GM12878 (cell line): ENCODE measurements around the gene NFIX. TPM values are rescaled to one million over a fixed set of nuclear protein-coding genes. Genes with fewer than 3 reads are reported as not detected.

Source experiments
- BMI1 ChIP-seq: fragments of 450-650 bp; IDR thresholded peaks from 2 replicates; pipeline ENCODE4 v1.6.1; 2016; ENCODE audit warnings: mild to moderate bottlenecking, moderate library complexity, borderline replicate concordance
- CREM ChIP-seq: IDR thresholded peaks from 2 replicates; pipeline ENCODE4 v1.6.1; 2014; ENCODE audit warnings: antibody characterized with exemption, low read depth
- EP300 ChIP-seq, 2 experiments: fragments of 150-350 bp in 1 of 2; IDR thresholded peaks; 2 replicates each; pipeline ENCODE4 v1.6.1; 2011 to 2012; ENCODE audit warnings: low read depth in 2 of 2, low read length in 2 of 2, borderline replicate concordance in 1 of 2, improper control_type of control experiment in 1 of 2, inconsistent platforms in 1 of 2; ENCODE audit not compliant: control insufficient read depth in 1 of 2
- NFIC ChIP-seq: IDR thresholded peaks from 2 replicates; pipeline ENCODE4 v1.6.1; 2012; ENCODE audit warnings: low read depth, mild to moderate bottlenecking, inconsistent platforms, low read length, moderate library complexity
- RCOR1 ChIP-seq: conservative IDR thresholded peaks from 2 replicates; pipeline ENCODE4 v1.6.1; 2012; ENCODE audit warnings: low read depth, low read length, improper control_type of control experiment
- ZBED1 ChIP-seq: IDR thresholded peaks from 2 replicates; pipeline ENCODE4 v1.6.1; 2016; ENCODE audit warnings: borderline replicate concordance
- ZNF274 ChIP-seq: IDR thresholded peaks from one replicate; pipeline ENCODE4 v1.8.0; 2011; ENCODE audit not compliant: insufficient read length, insufficient read depth
- polyA plus RNA-seq, 11 experiments: library from polyadenylated mRNA; depleted of rRNA in 4 of 11; unstranded in 6 of 11; stranded (reverse) in 5 of 11; fragments of >200 nt; fragmentation: Nextera tagmentation in 4 of 11; fragmentation: Illumina TruSeq in 1 of 11; extraction: Ambion mirVana in 4 of 11; extraction: Trizol in 1 of 11; gene quantifications; 1 replicate in 1 of 11; 2 replicates in 10 of 11; pipeline versions ENCODE4 v1.2.1 to v1.2.3, GENCODE V29; 2011 to 2016; ENCODE audit warnings: inconsistent platforms in 2 of 11, missing spikeins in 2 of 11, low read depth in 1 of 11
- total RNA-seq, 4 experiments: library from RNA; depleted of rRNA in 3 of 4; stranded (reverse); fragments of >200 nt in 3 of 4; fragmentation: Illumina TruSeq in 1 of 4; extraction: Trizol in 1 of 4; gene quantifications; 2 replicates each; pipeline versions ENCODE4 v1.2.1 to v1.2.3, GENCODE V29; 2013 to 2021
- TF ChIP-seq, protein P1 (sequence below): fragments of 450-650 bp; IDR thresholded peaks from 2 replicates; pipeline ENCODE4 v1.6.1; 2017; ENCODE audit warnings: mild to moderate bottlenecking, moderate library complexity
- TF ChIP-seq, protein P2 (sequence below): fragments of 450-650 bp; IDR thresholded peaks from 2 replicates; pipeline ENCODE4 v1.6.1; 2016; ENCODE audit warnings: mild to moderate bottlenecking, moderate library complexity, borderline replicate concordance

Gene NFIX
- total and polyA plus RNA-seq, 10 of the 15 experiments (the other 5 are each of a cell fraction or from before 2014, with no cell fraction given): 0.02 to 2.2 (median 0.28) TPM

GRCh38 chr19:12946092-12946721, 49.1 kb upstream of the NFIX start (continued):
- TF ChIP-seq NFIC (no peak), ZNF274 (no peak), RCOR1 (no peak), EP300 (IDR thresholded peaks at IDR 0.05; ENCODE audit: borderline replicate concordance in 1 of 2, control insufficient read depth in 1 of 2, low read depth in 2 of 2, low read length in 2 of 2) (no peak), ZBED1 (no peak), CREM (no peak), BMI1 (no peak)
- TF ChIP-seq, protein P1, sequence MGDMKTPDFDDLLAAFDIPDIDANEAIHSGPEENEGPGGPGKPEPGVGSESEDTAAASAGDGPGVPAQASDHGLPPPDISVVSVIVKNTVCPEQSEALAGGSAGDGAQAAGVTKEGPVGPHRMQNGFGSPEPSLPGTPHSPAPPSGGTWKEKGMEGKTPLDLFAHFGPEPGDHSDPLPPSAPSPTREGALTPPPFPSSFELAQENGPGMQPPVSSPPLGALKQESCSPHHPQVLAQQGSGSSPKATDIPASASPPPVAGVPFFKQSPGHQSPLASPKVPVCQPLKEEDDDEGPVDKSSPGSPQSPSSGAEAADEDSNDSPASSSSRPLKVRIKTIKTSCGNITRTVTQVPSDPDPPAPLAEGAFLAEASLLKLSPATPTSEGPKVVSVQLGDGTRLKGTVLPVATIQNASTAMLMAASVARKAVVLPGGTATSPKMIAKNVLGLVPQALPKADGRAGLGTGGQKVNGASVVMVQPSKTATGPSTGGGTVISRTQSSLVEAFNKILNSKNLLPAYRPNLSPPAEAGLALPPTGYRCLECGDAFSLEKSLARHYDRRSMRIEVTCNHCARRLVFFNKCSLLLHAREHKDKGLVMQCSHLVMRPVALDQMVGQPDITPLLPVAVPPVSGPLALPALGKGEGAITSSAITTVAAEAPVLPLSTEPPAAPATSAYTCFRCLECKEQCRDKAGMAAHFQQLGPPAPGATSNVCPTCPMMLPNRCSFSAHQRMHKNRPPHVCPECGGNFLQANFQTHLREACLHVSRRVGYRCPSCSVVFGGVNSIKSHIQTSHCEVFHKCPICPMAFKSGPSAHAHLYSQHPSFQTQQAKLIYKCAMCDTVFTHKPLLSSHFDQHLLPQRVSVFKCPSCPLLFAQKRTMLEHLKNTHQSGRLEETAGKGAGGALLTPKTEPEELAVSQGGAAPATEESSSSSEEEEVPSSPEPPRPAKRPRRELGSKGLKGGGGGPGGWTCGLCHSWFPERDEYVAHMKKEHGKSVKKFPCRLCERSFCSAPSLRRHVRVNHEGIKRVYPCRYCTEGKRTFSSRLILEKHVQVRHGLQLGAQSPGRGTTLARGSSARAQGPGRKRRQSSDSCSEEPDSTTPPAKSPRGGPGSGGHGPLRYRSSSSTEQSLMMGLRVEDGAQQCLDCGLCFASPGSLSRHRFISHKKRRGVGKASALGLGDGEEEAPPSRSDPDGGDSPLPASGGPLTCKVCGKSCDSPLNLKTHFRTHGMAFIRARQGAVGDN: no peak
- TF ChIP-seq, protein P2, sequence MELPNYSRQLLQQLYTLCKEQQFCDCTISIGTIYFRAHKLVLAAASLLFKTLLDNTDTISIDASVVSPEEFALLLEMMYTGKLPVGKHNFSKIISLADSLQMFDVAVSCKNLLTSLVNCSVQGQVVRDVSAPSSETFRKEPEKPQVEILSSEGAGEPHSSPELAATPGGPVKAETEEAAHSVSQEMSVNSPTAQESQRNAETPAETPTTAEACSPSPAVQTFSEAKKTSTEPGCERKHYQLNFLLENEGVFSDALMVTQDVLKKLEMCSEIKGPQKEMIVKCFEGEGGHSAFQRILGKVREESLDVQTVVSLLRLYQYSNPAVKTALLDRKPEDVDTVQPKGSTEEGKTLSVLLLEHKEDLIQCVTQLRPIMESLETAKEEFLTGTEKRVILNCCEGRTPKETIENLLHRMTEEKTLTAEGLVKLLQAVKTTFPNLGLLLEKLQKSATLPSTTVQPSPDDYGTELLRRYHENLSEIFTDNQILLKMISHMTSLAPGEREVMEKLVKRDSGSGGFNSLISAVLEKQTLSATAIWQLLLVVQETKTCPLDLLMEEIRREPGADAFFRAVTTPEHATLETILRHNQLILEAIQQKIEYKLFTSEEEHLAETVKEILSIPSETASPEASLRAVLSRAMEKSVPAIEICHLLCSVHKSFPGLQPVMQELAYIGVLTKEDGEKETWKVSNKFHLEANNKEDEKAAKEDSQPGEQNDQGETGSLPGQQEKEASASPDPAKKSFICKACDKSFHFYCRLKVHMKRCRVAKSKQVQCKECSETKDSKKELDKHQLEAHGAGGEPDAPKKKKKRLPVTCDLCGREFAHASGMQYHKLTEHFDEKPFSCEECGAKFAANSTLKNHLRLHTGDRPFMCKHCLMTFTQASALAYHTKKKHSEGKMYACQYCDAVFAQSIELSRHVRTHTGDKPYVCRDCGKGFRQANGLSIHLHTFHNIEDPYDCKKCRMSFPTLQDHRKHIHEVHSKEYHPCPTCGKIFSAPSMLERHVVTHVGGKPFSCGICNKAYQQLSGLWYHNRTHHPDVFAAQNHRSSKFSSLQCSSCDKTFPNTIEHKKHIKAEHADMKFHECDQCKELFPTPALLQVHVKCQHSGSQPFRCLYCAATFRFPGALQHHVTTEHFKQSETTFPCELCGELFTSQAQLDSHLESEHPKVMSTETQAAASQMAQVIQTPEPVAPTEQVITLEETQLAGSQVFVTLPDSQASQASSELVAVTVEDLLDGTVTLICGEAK: peak; percentile 19; the same call in 1 of the 2 replicates
